PC-3 (cell line): ENCODE results near the gene ANKRD13C.

ENCODE experiments used
- EZH2 ChIP-seq: fragments of 300-600 bp; sonication (generic); IDR thresholded peaks from one replicate; pipeline ENCODE4 v1.6.1; 2017; ENCODE audit warnings: antibody characterized with exemption, mild to moderate bottlenecking, low read length; ENCODE audit not compliant: unreplicated experiment
- EZH2phosphoT487 ChIP-seq: fragments of 300-600 bp; sonication (generic); IDR thresholded peaks from 2 replicates; pipeline ENCODE4 v1.6.1; 2018; ENCODE audit warnings: mild to moderate bottlenecking, antibody characterized with exemption, low read length, borderline replicate concordance
- TF ChIP-seq, protein P1 (sequence below): fragments of 300-600 bp; sonication (generic); conservative IDR thresholded peaks from 2 replicates; pipeline ENCODE4 v1.5.1; 2017; ENCODE audit warnings: antibody characterized with exemption, low read depth, mild to moderate bottlenecking, low read length

- TF ChIP-seq EZH2, result no peak
- TF ChIP-seq, protein P1, sequence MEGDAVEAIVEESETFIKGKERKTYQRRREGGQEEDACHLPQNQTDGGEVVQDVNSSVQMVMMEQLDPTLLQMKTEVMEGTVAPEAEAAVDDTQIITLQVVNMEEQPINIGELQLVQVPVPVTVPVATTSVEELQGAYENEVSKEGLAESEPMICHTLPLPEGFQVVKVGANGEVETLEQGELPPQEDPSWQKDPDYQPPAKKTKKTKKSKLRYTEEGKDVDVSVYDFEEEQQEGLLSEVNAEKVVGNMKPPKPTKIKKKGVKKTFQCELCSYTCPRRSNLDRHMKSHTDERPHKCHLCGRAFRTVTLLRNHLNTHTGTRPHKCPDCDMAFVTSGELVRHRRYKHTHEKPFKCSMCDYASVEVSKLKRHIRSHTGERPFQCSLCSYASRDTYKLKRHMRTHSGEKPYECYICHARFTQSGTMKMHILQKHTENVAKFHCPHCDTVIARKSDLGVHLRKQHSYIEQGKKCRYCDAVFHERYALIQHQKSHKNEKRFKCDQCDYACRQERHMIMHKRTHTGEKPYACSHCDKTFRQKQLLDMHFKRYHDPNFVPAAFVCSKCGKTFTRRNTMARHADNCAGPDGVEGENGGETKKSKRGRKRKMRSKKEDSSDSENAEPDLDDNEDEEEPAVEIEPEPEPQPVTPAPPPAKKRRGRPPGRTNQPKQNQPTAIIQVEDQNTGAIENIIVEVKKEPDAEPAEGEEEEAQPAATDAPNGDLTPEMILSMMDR, result no peak
- no peak for TF ChIP-seq EZH2phosphoT487
Measured at GRCh38 chr1:70290218-70290617, 64.3 kb downstream of the ANKRD13C start.
